GM21576 (cell line): ENCODE results near the gene DNAH17.

ENCODE experiments used
- ATAC-seq: cut with Tn5 transposase; IDR thresholded peaks from one replicate; pipeline ENCODE4 v1.9.1; 2021; ENCODE audit warnings: mild to moderate bottlenecking, moderate library complexity; ENCODE audit not compliant: unreplicated experiment

DNAH17 gene

GRCh38 chr17:78607038-78607437 is 29.8 kb upstream of the DNAH17 start:
- no peak for ATAC-seq

- ATAC-seq: no peak
Observed at GRCh38 chr17:78605886-78606285, 28.7 kb upstream of the DNAH17 start.

GRCh38 chr17:78605429-78605828 is 28.2 kb upstream of the DNAH17 start:
- ATAC-seq: no peak

GRCh38 chr17:78602246-78602645 is 25.1 kb upstream of the DNAH17 start:
- no peak for ATAC-seq

- ATAC-seq: no peak
Observed at GRCh38 chr17:78601577-78602190, 24.5 kb upstream of the DNAH17 start.

- ATAC-seq: no peak
Observed at GRCh38 chr17:78600181-78600721, 23.1 kb upstream of the DNAH17 start.

GRCh38 chr17:78599419-78599818 is 22.2 kb upstream of the DNAH17 start:
- ATAC-seq: no peak

GRCh38 chr17:78598013-78598471 is 20.8 kb upstream of the DNAH17 start:
- no peak for ATAC-seq

- ATAC-seq: no peak
Observed at GRCh38 chr17:78596871-78597764, 19.9 kb upstream of the DNAH17 start.

- no peak for ATAC-seq
Observed at GRCh38 chr17:78595135-78595810, 18.1 kb upstream of the DNAH17 start.

GRCh38 chr17:78592991-78593329 is 15.8 kb upstream of the DNAH17 start:
- no peak for ATAC-seq

- ATAC-seq: no peak
Observed at GRCh38 chr17:78591263-78591671, 14.1 kb upstream of the DNAH17 start.

GRCh38 chr17:78589885-78590284 is 12.7 kb upstream of the DNAH17 start:
- ATAC-seq: no peak

GRCh38 chr17:78589031-78589675 is 12.0 kb upstream of the DNAH17 start:
- no peak for ATAC-seq

GRCh38 chr17:78588258-78589030 is 11.2 kb upstream of the DNAH17 start:
- no peak for ATAC-seq

GRCh38 chr17:78585006-78585630 is 7.9 kb upstream of the DNAH17 start:
- ATAC-seq: no peak

GRCh38 chr17:78583091-78583490 is 5.9 kb upstream of the DNAH17 start:
- ATAC-seq: no peak

GRCh38 chr17:78581304-78581703 is 4.1 kb upstream of the DNAH17 start:
- no peak for ATAC-seq

GRCh38 chr17:78580277-78580804 is 3.1 kb upstream of the DNAH17 start:
- ATAC-seq: no peak
